ENCODE results near the gene HOXA10. TPM values are rescaled to one million over a fixed set of nuclear protein-coding genes. Genes with fewer than 3 reads are reported as not detected.

HOXA10 gene
- polyA plus RNA-seq, 1 donor, result 23.8 TPM

DNA sequence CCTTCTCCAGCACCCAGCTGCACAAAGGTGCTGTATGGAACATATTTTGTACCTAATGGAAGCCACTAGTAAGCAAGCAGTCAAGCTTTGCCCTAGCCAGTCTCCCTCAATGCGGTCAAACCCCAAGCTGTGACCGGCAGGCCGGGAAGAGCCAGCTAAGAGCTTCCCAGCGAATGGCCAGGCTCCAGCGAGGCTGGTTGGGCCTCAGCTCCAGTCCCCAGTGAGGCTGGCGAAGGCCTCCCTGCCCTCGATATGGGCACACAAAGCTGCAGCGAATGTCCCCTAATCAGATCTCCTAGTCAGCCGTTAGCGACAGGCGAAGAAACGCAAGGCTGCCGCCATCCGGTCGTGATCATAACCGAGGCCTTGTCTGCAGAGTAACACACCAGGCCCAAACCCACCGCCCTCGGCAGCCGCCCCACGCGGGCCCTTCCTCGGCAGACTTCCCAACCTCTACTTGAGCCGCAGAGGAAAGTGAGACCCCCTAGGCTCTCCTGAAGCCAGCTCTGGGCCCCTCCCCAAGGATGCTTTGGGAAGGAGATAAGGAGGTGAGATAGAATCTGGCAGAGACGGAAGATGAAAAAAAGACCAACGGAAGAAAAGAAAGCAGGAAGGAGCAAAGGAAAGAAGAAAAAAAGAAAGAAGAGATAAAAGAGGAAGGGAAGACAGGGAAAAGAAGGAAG, 5.7 kb downstream of the HOXA10 start:
- DNase-seq (ENCODE audit: low read depth), result no peak

DNA sequence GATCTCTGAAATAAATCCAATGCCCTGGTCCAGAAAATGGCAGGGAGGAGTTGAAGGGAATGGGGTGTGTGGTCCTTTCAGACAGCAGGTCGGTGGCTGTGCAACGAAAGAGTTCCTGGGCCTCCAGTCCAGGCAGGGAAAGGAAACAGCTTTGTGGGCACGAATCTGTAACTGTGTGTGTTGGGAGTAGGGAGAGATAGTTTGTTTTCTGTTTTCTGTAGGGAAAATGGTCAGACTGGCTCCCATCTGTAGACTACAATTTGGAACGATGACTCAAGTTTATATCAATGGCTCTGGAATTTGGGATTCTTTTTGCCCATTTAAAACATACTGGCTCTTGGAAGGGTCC, 6.2 kb downstream of the HOXA10 start:
- DNase-seq (ENCODE audit: low read depth), result no peak

DNA sequence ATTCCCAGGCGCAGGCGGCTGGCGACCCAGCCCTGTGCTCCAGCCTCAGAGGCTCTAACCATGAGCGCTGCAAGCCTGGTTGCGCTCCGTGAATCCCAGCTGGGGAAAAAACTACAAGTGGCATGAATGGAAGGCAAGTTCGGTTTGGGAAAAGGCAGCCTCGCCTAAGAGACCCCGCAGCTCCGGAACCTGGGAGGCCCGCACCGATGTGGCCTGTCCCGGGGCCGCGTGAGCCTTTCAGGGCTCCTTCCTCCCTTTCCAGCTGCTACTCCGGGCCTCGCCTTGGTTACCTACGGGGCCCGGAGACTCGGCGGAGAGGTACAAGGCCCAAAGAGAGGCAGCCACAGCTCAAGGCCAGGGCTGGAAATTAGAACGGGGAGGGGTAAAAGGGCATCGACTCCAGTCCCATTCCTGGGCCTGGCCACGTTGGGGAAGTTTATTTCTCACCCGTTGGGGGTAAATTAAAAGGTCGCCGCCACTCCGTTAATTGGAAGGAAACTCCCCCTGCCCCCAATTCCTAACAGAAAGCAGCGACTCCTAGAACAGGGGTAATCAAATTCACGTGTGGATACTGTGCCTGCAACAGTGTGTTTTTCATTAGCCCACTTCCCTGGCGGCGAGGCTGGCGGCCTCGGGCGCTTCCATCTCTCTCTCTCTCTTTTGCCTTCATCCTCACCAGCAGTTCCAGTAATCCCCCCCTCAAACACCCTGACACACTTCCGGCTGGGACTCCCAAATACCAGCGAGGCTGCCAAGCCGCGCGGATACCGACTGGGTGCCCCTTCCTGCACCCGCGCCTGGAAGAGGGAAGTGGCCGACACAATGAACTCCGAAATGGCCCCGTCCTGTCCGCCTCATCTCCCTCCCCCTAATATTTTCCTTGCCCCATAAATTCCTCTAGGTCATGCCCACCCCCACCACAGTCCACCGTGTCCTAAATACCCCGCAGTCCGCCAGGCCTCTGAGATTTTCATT, 7.3 kb downstream of the HOXA10 start:
- DNase-seq (ENCODE audit: low read depth), result no peak

DNA sequence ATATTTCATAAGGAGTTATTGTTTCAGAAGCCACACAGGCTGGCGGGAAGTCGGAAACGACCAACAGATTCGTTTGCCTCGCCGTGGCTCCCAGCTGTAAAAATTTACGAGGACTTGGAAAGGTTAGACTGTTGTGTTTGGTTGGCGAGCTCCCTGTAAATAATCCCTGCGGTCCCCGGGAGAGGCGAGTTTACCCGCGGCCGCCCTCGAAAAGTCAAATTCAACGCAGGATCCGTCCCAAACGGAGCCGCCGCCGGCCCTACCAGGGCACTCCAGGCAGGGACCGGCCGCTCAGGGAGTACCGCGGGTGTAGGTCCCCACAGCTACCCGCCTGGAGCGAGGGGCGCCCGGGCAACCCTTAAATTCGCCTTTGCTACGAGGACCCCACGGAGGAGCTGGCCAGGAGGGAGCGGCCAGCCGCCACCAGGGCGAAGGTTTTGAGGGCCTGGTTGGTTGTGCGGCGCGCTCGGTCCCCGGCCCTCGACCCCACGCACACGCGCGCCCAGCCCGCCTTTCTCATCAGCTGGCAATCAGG, 8.1 kb downstream of the HOXA10 start:
- no peak for DNase-seq (ENCODE audit: low read depth)

DNA sequence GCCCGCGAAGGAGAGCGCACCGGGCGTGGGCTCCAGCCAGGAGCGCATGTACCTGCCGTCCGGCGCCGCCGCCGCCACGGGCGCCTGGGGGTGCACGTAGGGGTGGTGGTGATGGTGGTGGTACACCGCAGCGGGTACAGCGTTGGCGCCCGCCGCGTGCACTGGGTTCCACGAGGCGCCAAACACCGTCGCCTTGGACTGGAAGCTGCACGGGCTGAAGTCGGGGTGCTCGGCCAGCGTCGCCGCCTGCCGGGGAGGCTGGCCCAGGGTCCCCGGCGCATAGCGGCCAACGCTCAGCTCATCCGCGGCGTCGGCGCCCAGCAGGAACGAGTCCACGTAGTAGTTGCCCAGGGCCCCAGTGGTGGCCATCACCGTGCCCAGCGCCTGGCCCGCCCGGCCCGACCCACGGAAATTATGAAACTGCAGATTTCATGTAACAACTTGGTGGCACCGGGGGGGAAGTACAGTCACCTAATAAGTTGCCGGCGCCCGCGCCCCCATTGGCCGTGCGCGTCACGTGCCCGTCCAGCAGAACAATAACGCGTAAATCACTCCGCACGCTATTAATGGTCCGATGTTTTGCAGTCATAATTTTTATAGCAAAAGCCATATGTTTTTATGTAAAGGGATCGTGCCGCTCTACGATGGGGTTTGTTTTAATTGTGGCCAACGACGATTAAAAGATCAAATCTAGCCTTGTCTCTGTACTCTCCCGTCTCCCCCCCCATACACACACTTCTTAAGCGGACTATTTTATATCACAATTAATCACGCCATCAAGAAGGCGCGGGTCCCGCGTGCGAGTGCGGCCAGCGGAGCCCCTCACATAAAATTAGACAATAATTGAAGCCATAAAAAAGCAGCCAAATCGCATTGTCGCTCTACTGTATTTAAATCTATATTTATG, 8.8 kb downstream of the HOXA10 start, which contains the start of gene HOXA9:
TSS of gene HOXA9 (minus strand) at position 449 of the 907 bp plus-strand sequence. CDS start at position 369, 80 bp downstream.
- peak; percentile 65 for DNase-seq (ENCODE audit: low read depth)

DNA sequence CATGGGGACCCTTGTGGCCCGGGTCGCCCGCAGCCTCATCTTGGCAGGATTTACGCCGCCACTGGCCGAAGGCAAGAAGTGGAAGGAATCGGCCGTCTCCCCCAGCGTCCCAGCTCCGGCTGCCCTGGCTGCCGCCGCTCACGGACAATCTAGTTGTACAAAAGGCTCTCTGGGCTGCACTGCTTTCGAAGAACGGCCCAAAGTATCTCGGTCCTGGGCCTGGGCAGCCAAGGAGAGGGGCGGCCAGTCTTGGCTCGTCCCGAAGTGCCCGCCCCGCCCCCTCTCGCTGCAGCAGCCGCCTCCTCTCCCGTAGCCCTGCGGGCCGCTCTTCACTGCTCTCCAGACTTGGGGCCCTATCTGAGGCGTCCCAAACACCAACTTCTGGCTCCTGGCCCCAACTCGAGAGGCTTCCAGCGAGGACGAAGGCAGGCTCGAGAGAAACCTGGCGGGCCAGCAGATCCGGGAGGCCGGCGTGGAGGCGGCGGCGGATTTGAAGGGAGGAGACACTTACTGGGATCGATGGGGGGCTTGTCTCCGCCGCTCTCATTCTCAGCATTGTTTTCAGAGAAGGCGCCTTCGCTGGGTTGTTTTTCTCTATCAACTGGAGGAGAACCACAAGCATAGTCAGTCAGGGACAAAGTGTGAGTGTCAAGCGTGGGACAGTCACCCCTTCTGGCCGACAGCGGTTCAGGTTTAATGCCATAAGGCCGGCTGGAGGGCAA, 9.6 kb downstream of the HOXA10 start:
- no peak for DNase-seq (ENCODE audit: low read depth)

DNA sequence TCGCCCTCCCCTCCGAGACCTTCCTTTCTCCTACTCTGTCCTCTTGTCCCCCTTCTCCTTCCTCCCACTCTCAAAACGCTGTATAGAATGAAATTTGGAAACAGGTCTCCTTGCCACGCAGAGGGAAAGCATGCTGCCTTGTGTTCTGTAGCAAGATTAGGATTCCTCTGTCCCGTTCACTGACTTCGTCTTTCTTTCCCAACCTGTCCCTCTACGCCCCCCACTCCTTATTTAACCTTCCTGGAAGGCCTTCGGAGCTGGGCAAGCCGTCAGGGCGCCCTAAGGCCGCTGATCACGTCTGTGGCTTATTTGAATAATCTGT, 10.1 kb downstream of the HOXA10 start:
- DNase-seq (ENCODE audit: low read depth), result no peak

DNA sequence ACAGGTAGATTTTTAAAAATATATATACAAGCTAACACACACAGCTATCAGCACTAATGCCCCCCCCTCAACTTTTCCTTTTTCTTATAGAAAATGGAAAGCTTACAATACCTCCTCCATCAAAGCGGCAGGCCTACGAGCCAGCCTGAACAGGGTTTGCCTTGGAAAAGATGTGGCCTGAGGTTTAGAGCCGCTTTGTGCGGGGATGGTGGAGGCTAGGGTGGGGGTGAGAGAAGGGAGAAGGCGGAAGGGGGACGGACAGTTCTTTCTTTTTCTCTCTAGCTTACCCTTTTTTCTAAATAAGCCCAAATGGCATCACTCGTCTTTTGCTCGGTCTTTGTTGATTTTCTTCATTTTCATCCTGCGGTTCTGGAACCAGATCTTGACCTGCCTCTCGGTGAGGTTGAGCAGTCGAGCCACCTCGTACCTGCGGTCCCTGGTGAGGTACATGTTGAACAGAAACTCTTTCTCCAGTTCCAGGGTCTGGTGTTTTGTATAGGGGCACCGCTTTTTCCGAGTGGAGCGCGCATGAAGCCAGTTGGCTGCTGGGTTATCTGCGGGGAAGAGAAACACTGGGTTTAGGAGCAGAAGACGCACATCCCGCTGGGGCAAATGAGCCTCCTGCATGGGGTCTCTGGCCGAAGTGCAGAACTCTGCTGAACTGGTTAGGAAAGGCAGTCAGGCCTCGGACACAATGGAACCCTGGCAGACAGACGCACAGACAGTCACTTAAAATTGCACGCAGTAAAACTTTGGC, 10.7 kb downstream of the HOXA10 start:
- DNase-seq (ENCODE audit: low read depth), result no peak

DNA sequence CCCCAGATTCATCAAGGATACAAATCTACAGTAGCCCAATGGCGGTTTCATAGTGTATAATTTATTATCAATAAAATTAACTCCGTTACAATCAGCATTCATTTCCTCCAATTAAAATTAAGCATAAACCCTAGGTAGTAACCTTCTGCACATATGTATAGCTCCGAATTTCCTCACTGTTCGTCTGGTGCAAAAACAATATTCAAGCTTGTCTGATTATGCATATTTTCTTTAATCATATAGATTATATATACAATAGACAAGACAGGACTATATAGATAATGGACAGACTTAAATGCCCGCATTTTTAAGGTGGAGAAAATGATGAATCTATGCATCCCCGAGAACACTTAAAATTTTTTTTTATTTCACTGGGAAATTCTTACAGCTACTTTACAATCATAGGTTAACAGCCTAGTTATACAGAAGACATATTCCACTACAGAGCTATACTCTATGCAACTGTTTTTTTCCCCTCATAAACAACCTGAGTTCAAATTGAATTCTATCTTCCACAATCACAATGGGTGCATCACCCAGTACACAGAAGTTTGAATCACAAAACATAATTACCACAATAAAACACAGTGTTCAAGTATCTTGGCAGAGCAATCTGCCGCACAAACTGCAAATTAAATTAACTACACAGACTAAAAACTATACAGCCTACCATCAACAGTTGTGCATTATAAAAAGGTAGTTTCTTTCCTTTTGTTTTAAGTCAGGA, 11.4 kb downstream of the HOXA10 start:
- no peak for DNase-seq (ENCODE audit: low read depth)

DNA sequence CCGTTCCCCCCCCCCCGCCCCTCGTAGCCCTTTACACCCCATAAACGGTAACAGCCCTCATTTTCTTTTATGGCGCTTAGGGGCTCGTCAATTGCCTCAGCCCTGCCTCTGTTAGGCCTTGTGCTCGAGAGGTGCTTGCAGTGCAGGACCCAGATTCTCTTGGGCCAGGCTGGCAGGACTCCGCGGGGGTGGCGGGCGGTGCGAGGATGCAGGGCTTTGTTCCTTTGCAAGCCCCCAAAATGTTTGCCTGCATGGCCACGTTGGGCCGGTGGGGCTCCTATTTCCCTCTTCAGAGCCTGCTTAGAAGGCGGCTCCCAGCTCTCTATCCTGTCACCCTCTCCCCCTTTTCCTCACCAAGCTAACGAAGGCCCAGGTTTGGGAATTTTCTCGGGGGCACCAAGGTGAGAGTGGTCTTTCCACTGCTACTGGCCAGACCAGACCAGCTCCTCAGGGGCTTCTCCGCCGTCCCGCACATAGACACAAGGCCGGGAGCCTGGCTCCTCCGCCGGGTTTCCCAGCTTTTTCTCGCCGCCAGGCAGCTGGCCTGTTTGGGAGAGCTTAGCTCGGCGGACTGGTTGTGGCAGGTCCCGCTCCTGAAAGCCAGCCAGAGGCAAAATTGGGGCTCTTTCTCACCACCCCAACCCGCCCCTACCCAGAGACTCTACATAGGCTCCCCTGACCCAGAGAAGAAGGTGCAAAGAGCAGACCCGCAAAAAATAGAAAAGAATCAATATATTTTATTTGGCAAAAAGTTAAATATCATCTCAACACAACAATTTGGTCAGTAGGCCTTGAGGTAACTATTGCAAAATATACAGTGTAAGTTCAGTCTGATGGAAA, 12.2 kb downstream of the HOXA10 start:
- DNase-seq (ENCODE audit: low read depth), result no peak

DNA sequence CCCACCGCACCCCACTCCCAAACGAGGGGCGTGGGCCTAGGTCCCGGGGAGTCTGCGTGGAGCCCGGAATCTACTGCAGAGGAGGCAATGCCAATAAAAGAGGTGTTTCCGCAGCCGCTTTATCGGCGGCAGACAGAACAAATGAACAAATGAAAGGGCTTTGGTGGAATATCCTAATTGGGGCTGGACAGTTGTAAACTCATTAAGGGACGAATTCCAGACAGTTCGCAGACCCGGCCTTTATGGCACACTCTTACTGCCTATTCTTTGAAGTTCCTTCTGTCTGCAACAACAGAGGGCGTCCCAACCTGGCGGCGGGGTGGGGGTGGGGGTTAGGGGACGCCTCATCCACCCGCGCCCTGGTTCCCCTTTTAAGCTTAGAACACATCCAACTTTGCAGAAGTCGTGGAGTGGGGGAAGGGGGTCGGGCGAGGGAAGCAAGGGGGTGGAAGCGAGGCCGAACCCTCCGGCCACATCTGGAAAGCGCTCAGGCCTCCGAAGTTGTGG, 12.9 kb downstream of the HOXA10 start:
- no peak for DNase-seq (ENCODE audit: low read depth)

DNA sequence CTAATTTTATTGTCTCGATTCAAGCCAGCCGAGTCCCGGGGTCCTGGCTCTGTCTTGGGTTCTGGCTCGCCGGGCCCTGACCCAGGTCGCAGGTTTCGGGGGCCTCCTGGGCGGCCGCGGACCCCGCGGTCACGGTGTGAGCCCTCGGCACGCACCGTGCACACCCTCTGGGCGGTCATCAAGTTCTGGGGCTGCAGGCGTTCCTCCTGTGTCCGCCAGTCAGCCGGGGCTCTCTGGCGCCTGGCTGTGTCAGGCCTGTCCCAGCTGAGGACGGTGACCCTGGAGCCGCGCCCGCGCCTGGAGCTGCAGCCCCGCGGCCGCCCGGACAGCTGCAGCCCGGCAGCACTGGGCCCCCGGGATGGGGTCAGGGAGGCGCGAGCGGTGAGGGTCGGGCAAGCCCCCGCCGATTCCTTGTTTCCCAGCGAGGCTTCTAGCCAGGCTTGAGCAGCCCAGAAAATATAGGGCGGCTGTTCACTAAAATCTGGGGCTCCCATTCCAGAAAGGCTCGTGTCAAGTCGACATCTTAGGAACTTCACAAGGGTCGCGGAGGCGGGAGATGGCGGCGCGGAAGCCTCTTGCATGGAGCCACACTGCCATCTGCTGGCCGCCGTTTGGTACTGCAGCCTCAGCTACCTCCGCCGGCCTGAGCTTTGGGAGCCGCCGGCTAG, 13.4 kb downstream of the HOXA10 start:
- peak; percentile 70 for DNase-seq (ENCODE audit: low read depth)

DNA sequence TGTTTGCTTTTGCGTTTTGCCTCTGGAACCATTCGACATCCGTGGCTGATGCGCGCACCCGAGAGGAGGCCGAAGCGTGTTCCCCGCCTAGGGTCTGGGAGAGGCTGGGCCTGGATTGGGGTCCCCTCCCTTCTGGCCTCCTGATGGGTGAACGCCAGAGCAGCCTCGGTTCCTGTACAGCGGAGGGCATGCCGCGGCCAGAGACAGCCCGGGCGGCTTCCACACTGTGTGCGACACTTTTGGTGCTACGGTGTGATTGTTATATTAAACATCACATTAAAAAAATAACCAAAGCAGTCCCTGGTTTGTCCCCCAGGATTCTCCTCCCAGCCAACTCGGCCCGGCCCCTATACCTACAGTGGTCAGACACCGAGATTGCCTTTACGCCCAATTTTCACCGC, 14.0 kb downstream of the HOXA10 start:
- no peak for DNase-seq (ENCODE audit: low read depth)

DNA sequence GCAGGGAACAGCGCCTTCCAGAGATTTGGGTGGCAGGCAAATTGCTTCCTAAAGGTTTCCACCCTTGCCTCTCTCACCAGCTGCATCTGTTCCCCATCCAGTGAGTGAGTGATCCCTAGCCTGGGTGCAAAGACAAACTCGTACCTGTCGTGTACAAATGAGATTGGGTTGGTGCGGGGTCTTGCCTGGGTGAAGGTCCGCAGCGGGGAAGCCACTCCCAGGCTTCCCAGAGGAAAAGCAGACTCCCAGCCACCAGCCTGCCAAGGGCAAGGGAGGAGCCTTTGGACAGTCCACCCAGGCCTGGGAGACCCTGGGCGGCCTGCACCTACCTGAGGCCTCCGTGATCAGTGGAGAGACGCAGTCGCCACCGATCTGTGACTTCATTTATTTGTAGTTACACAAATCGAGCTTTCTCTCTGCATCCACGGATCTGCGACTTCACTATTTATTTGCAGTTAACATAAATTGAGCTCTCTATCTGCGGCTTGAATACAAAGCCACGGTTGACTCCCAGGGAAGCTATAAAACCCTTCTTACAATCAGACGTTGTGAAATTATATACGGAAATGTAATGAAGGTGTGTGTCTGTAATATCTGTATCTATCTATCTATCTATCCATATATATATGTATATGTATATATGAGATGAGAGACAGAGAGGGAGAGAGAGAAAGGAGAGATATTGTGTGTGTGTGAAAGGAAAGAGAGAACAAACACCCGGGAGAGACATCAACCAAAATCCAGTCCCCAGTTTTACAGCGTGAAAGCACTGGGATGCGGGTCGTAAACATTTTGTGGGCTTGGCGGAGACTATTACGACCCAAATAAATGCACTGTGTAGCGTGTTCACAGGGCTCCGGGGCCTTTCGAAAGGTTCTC, 14.6 kb downstream of the HOXA10 start:
- DNase-seq (ENCODE audit: low read depth), result no peak

DNA sequence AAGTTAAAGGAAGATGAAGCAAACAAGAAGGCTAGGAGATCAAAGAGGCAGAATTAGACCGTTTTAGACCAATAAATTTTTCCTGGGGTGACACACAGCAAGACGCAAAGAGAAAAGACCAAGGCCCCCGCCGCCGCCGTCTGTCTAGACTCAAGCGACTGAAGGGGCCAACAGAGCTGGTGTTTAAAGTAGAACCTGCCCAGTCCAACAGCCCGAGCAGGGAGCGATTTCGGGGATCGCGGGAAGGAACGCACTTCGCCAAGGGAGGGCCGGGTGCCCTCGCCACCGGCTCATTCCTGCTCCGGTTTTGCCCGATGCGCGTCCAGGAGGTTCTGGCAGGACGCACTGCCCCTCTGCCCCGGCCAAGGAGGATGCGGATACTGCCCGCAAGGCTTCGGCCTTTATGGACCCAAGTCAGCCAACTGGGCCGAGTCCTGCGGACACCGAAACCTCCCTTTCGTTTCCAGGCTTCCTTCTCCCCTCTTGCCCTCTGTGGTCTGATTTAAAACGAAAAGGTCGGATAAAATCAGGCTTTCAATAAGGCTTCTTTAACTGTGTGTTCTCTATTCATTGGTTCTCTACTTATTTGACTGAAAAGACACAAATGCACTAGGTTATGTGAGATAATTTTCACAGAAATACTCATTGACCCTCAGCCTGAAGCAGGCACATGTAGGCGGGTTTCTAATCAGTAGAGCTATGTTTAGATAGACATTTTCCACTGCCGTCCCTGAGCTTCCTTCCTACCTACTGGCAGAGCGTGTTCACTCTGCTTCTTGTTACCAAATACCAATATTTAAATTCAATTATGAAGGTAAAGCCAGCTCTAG, 15.5 kb downstream of the HOXA10 start:
- no peak for DNase-seq (ENCODE audit: low read depth)

Measured in forelimb muscle (tissue), 1 donor.